PFSK-1 (cell line): ENCODE results near the gene CCDC85B.

Experiments
- REST ChIP-seq, 2 experiments: IDR thresholded peaks; 2 replicates each; pipeline versions ENCODE4 v1.6.1 to v1.8.0; 2011 to 2012; ENCODE audit warnings: low read depth in 2 of 2, low read length in 2 of 2, control low read depth in 1 of 2, inconsistent platforms in 1 of 2, mild to moderate bottlenecking in 1 of 2, moderate library complexity in 1 of 2; ENCODE audit not compliant: insufficient read depth in 1 of 2
- SIN3A ChIP-seq: IDR thresholded peaks from 2 replicates; pipeline ENCODE4 v1.6.1; 2012; ENCODE audit warnings: mild to moderate bottlenecking, low read length, moderate library complexity, borderline replicate concordance; ENCODE audit not compliant: insufficient read depth

GRCh38 chr11:65860278-65861164 lies 30.0 kb upstream of the CCDC85B start, which contains the start of gene MUS81:
- no peak for TF ChIP-seq REST (IDR thresholded peaks at IDR 0.05; ENCODE audit: insufficient read depth in 1 of 2, low read depth in 2 of 2, low read length in 2 of 2)
- TF ChIP-seq SIN3A, result peak; percentile 7; the same call in 1 of the 2 replicates
